Keratinocyte (primary cell): ENCODE data around the gene RHEX. TPM values are rescaled to one million over a fixed set of nuclear protein-coding genes. Genes with fewer than 3 reads are reported as not detected.

Experiments used
- DNase-seq: peaks from one replicate; pipeline ENCODE4 v3.0.0-alpha.2; 2011; ENCODE audit warnings: low read depth, missing footprints, low spot score
- FAIRE-seq: peaks from 2 replicates; lab custom pipeline; 2011; peaks lifted over from hg19 to GRCh38; lab: Jason Lieb, UNC
- H2AFZ ChIP-seq: 2 replicates; pipeline ENCODE4 v1.6.0; 2012; ENCODE audit warnings: low read length, control low read depth, inconsistent platforms; ENCODE audit not compliant: control insufficient read depth
- H3K27ac ChIP-seq: 2 replicates; pipeline ENCODE4 v1.5.1; 2011; ENCODE audit warnings: low read length; ENCODE audit not compliant: control insufficient read depth, insufficient read depth
- H3K27me3 ChIP-seq: 3 replicates; pipeline ENCODE4 v1.6.0; 2011; ENCODE audit warnings: low read length; ENCODE audit not compliant: control insufficient read depth, insufficient read depth; ENCODE audit errors: extremely low read depth
- H3K36me3 ChIP-seq, 2 experiments: 2 replicates in 1 of 2; 3 replicates in 1 of 2; pipeline ENCODE4 v1.5.1; 2011; ENCODE audit warnings: low read length in 2 of 2, mild to moderate bottlenecking in 1 of 2; ENCODE audit not compliant: control insufficient read depth in 2 of 2, insufficient read depth in 2 of 2; ENCODE audit errors: extremely low read depth in 1 of 2
- H3K4me1 ChIP-seq: 3 replicates; pipeline ENCODE4 v1.5.1; 2011; ENCODE audit warnings: low read length; ENCODE audit not compliant: control insufficient read depth, insufficient read depth; ENCODE audit errors: extremely low read depth
- H3K4me2 ChIP-seq: 3 replicates; pipeline ENCODE4 v1.6.0; 2011; ENCODE audit warnings: low read depth, low read length; ENCODE audit not compliant: control insufficient read depth, insufficient read depth; ENCODE audit errors: extremely low read depth
- H3K4me3 ChIP-seq, 3 experiments: fragments of 200-600 bp in 1 of 3; sonication (generic) in 1 of 3; 2 replicates in 2 of 3; 3 replicates in 1 of 3; pipeline ENCODE4 v1.5.1; 2011 to 2016; ENCODE audit warnings: low read length in 3 of 3, mild to moderate bottlenecking in 3 of 3, control low read depth in 2 of 3, inconsistent platforms in 1 of 3, low read depth in 1 of 3, mixed read lengths in 1 of 3, mixed run types in 1 of 3, moderate library complexity in 1 of 3; ENCODE audit not compliant: control insufficient read depth in 2 of 3, insufficient read depth in 2 of 3; ENCODE audit errors: extremely low read depth in 1 of 3
- H3K79me2 ChIP-seq: 2 replicates; pipeline ENCODE4 v1.6.0; 2012; ENCODE audit warnings: low read length; ENCODE audit not compliant: control insufficient read depth, insufficient read depth
- H3K9ac ChIP-seq: 3 replicates; pipeline ENCODE4 v1.6.0; 2011; ENCODE audit warnings: low read length; ENCODE audit not compliant: control insufficient read depth, insufficient read depth; ENCODE audit errors: extremely low read depth
- H3K9me1 ChIP-seq: 3 replicates; pipeline ENCODE4 v1.6.0; 2011; ENCODE audit warnings: low read length; ENCODE audit not compliant: control insufficient read depth, insufficient read depth; ENCODE audit errors: extremely low read depth
- H3K9me3 ChIP-seq: 2 replicates; pipeline ENCODE4 v1.5.1; 2012; ENCODE audit warnings: low read depth, low read length; ENCODE audit not compliant: control insufficient read depth
- H4K20me1 ChIP-seq: 3 replicates; pipeline ENCODE4 v1.6.0; 2011; ENCODE audit warnings: low read length; ENCODE audit not compliant: control insufficient read depth, insufficient read depth; ENCODE audit errors: extremely low read depth
- CTCF ChIP-seq, 3 experiments: IDR thresholded peaks in 1 of 3; conservative IDR thresholded peaks in 1 of 3; optimal IDR thresholded peaks in 1 of 3; 2 replicates in 2 of 3; 3 replicates in 1 of 3; pipeline versions ENCODE3 to v1.5.1; 2011; ENCODE audit warnings: low read length in 3 of 3, mild to moderate bottlenecking in 3 of 3, moderate library complexity in 2 of 3, control low read depth in 1 of 3, inconsistent platforms in 1 of 3; ENCODE audit not compliant: insufficient read depth in 2 of 3; ENCODE audit errors: extremely low read depth in 1 of 3
- EZH2 ChIP-seq: IDR thresholded peaks from one replicate; pipeline ENCODE4 v1.6.1; 2012; ENCODE audit warnings: inconsistent platforms, mild to moderate bottlenecking, low read length, moderate library complexity
- dilution Hi-C: fragments of 300-500 bp; cut with MboI; formaldehyde crosslinking; loops from one replicate; pipeline ENCODE4 v1.7.0; 2020; ENCODE audit warnings: low sequenced_read_pairs; ENCODE audit not compliant: extremely low pct_ligation_motif_present
- polyA plus RNA-seq, 5 experiments: library from polyadenylated mRNA; depleted of rRNA in 3 of 5; stranded (reverse) in 3 of 5; stranded (forward) in 1 of 5; unstranded in 1 of 5; fragments of >200 nt; gene quantifications; 1 replicate in 1 of 5; 2 replicates in 3 of 5; 3 replicates in 1 of 5; pipeline versions ENCODE4 v1.2.1 to v1.2.3, GENCODE V29; 2011 to 2012; ENCODE audit warnings: missing spikeins in 2 of 5, low read depth in 1 of 5, low replicate concordance in 1 of 5

The RHEX gene
- polyA plus RNA-seq, 1 donor (not counting 4 experiments of a cell fraction or from before 2014, with no cell fraction given): not detected

DNA sequence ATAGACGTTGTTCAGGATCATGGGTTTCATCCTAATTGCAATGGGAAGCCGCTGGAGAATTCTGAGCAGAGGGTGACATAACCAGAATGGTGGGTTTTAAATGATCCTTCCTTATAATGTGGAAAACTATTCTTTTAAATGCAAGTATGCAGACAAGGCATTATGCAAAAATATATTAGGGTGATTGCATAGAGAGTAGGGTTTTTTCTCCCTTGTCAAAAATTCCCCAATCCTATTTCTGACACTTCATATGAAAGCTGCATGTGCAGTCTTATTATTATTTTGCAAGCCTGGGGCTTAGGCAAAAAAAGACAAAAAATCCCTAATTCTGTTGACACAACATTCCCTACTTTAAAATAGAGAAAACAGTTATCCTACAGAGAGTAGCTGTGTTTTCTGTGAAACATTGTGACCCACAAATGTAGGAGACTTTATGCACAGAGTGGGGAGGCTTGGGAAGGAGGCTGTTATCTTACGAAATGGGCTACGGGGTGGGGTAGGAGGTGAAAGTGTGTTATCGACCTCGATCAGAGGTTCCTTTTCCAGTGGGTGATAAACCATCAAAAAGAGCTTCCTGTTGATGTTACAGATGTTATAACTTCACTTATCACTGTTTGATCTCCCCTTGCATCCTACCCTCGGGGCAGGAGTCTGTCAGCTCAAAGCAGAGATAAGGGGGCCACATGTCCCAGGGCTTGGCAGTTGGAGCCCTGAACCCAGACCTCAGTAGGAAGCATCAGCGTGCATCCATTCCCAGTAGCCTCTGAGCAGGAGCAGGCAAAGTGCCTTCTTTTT lies 27.2 kb downstream of the RHEX start:
- Histone ChIP-seq H3K36me3 (no peaks in the 10 kb centered on the region), H2AFZ (no peak overlapping the region), H3K9me3 (no peaks in the 10 kb centered on the region), H3K9me1 (no peaks in the 10 kb centered on the region), H3K27ac (no peak overlapping the region), H3K27me3 (no peaks in the 10 kb centered on the region), H3K4me1 (peaks cover 11% of the 10 kb centered on the region), H3K79me2 (no peaks in the 10 kb centered on the region), H4K20me1 (no peaks in the 10 kb centered on the region), H3K9ac (no peak overlapping the region), H3K4me2 (no peak overlapping the region), H3K4me3 (no peak overlapping the region)
- dilution Hi-C loops: no loop called here
- no peak for FAIRE-seq
- TF ChIP-seq EZH2 (no peak), CTCF (optimal IDR thresholded peaks at IDR 0.05 in 1 of 3, IDR thresholded peaks at IDR 0.05 in 1 of 3, conservative IDR thresholded peaks at IDR 0.05 in 1 of 3; ENCODE audit: extremely low read depth in 1 of 3, insufficient read depth in 2 of 3, low read length in 3 of 3) (no peak)
- no peak for DNase-seq

- no peak overlapping the region for H3K9ac ChIP-seq
- no peak overlapping the region for H2AFZ ChIP-seq
- no peak for FAIRE-seq
- TF ChIP-seq CTCF (optimal IDR thresholded peaks at IDR 0.05 in 1 of 3, IDR thresholded peaks at IDR 0.05 in 1 of 3, conservative IDR thresholded peaks at IDR 0.05 in 1 of 3; ENCODE audit: extremely low read depth in 1 of 3, insufficient read depth in 2 of 3, low read length in 3 of 3) (no peak), EZH2 (no peak)
- no peaks in the 10 kb centered on the region for H3K9me1 ChIP-seq
- H3K79me2 ChIP-seq: no peaks in the 10 kb centered on the region
- dilution Hi-C loops: no loop called here
- DNase-seq: no peak
- no peak overlapping the region for H3K27ac ChIP-seq
- H3K36me3 ChIP-seq: no peaks in the 10 kb centered on the region
- no peak overlapping the region for H3K4me2 ChIP-seq
- H3K27me3 ChIP-seq: no peaks in the 10 kb centered on the region
- H3K4me3 ChIP-seq: no peak overlapping the region
- peaks cover 1% of the 10 kb centered on the region for H3K4me1 ChIP-seq
- H4K20me1 ChIP-seq: no peaks in the 10 kb centered on the region
- H3K9me3 ChIP-seq: no peaks in the 10 kb centered on the region
These were observed 28.9 kb downstream of the RHEX start for GRCh38 chr1:206081856-206082255.
